Esophagus mucosa (tissue), 1 donor: ENCODE results near the gene ZYX. TPM values are rescaled to one million over a fixed set of nuclear protein-coding genes. Genes with fewer than 3 reads are reported as not detected.
"Not testable (repeated sequence)": the region's sequence is repeated elsewhere in the genome, so short reads cannot be mapped to it uniquely, and the experiment has no call there.

Experiments
- ATAC-seq: fragments of 200-7000 bp; cut with Tn5 transposase; one replicate; pipeline ENCODE4 v1.9.1; 2020
- total RNA-seq: library from RNA; stranded (reverse); gene quantifications from one replicate; pipeline ENCODE4 v1.2.4, GENCODE V29; 2023
- donor health status: DM: yes; HTN: yes; CAD: no.

ZYX gene
- total RNA-seq, 1 donor from 2014 or later: 82.3 TPM

GRCh38 chr7:143417734-143418383 is 36.7 kb downstream of the ZYX start:
- peak; percentile 54 for ATAC-seq

DNA sequence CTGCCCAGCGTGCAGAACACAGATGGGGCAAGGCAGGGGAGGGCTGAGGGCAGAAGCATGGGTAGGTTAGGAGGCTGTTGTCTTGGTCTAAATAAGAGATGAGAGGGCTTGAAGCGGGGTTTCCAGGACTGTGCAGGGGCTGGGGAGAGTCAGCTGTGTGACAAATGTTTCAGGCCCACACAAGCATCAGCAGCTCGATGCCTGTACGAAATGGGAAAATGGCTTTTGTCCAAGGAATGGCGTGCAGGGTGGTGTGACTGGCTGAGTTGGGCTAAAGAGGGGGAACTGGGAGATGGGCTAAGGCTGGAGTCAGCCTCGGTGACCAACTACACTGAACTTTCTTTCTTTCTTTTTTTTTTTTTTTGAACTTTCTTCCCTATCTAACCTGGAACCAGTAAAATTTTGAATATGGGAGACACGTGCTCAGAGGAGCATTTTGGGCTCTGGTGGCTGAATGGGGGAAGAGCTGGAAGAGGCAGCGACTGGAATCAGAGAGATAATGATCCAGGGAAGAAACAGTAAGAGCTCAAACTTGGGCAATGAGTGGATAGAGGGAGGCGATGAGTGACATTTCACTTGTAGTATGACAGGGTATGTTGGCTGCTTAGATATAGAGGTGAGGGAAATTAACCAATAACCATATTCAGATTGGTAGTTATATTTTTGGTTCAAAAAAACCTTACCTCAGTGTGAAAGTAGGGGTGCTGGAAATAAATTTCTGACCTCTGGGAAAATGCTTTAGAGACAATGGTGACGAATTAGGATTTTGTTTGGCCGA is 37.7 kb downstream of the ZYX start:
- no peak for ATAC-seq

GRCh38 chr7:143419880-143420279 is 38.7 kb downstream of the ZYX start:
- no peak for ATAC-seq

DNA sequence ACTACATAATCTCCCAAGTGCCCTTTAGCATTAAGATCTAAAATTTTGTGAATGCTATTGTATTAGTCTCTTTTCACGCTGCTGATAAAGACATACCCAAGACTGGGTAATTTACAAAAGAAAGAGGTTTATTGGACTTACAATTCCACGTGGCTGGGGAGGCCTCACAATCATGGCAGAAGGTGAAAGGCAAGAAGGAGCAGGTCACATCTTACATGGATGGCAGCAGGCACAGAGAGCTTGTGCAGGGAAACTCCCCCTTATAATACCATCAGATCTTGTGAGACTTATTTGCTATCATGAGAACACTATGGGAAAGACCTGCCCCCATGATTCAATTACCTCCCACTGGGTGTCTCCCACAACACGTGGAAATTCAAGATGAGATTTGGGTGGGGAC is 39.5 kb downstream of the ZYX start:
- ATAC-seq: not testable (repeated sequence)

GRCh38 chr7:143422033-143422432 is 40.9 kb downstream of the ZYX start:
- no peak for ATAC-seq

DNA sequence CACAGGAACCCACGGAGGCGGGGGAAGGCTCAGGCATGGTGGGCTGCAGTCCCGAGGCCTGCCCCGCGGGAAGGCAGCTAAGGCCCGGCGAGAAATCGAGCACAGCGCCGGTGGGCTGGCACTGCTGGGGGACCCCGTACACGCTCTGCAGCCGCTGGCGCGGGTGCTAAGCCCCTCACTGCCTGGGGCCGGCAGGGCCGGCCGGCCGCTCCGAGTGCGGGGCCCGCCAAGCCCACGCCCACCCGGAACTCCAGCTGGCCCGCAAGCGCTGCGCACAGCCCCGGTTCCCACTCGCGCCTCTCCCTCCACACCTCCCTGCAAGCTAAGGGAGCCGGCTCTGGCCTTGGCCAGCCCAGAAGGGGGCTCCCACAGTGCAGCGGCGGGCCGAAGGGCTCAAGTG is 43.3 kb downstream of the ZYX start:
- not testable (repeated sequence) for ATAC-seq

GRCh38 chr7:143426479-143427142 is 45.5 kb downstream of the ZYX start:
- ATAC-seq: no peak

DNA sequence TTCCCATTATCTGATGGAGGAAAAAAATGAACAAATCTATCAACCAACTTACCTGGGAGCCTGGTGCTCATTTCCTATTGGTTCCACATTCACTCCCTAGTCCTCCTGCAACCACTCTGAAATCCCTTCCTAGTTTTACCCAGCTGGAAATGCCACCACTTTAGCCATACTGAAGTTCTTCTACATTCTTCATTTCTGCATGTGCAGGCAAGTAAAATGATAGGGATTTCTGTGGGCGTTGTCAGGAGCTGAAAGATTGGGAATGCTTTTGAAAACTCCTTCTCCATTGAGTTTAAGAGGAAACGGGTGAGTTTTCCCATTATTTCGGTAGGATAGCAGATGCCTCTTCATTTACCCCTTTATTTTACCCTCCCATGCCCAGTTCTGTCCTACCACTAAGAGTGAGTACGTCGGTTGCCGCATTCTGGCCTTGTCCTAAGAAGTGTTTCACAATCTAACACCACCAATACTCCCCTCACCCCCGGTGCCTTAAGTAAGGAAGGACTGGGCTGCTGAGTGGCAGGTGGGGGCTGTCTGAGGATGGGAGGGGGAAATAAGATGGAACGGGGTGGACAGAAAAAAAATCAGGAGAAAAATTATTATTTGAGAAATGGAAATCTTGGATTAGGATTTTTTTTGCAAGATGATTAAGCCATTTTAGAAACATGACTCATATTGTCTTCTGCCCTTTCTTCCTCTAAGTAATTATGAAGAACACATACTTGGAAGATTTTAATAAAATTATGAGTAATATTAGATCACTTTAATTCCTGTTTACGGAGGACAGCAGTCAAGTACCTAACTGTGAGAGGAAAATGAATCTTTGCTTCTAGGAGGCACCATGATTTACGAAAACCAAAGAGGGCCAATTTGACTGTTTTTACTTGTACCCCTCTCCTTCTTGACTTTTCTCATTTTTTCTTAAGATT is 48.9 kb downstream of the ZYX start:
- peak; percentile 44 for ATAC-seq

DNA sequence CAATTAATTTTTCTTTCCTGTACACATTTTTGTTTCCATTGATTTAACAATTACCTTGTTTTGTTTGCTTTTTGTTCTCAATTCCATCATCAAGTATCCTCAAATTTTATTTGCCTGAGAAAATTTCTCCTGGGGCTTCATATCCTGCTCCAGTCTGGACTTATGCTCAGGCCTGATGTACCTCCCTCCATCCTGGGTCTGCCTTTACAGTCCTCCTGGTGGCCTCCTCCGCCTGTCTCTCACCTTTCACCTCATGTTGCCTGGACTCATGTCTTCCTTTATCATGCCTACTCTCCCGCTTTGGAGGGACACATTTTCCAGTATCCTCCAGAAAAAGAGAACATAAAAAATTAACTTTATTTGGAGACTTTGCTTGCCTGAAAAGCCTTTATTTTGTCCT is 50.0 kb downstream of the ZYX start:
- no peak for ATAC-seq

- ATAC-seq: no peak
Measured at GRCh38 chr7:143433759-143434158, 52.6 kb downstream of the ZYX start.

- ATAC-seq: peak; percentile 96
Measured at GRCh38 chr7:143434660-143435059, 53.5 kb downstream of the ZYX start.

GRCh38 chr7:143435266-143435665 is 54.1 kb downstream of the ZYX start:
- peak; percentile 76 for ATAC-seq

GRCh38 chr7:143436325-143436946 is 55.3 kb downstream of the ZYX start:
- ATAC-seq: no peak

DNA sequence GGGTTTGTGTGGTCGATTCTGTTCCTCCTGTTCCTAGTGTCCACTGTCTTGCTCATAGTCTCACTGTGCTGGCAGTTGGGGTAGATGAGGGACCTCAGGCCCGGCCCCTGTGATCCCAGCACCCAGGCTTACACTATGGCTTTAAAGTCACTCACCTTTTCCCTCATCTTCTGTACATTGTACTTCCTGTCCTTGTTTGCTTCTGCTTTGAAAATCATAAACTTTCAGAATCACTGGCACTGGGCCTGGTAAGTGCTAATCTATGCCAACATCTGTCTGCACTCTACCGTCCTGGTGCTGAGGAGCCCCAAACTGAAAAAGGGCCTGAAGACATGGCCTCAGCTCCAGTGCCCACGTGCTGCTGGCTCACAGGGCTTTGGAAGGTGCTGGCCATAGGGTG is 56.4 kb downstream of the ZYX start:
- ATAC-seq: no peak

- ATAC-seq: no peak
Measured at GRCh38 chr7:143439866-143440265, 58.7 kb downstream of the ZYX start.

Other genes starting within 250 kb of the ZYX start
- gene PIP, start 249.3 kb upstream of the ZYX start, total RNA-seq: 0.56 TPM
- gene TAS2R39, start 197.9 kb upstream of the ZYX start, total RNA-seq: not detected
- not detected for gene TAS2R40, start 159.3 kb upstream of the ZYX start, total RNA-seq
- gene GSTK1, start 117.9 kb upstream of the ZYX start, total RNA-seq: 109 TPM
- 0.44 TPM for gene TMEM139, start 96.4 kb upstream of the ZYX start, total RNA-seq
- 28.3 TPM for gene CASP2, start 93.0 kb upstream of the ZYX start, total RNA-seq
- 0.68 TPM for gene CLCN1, start 65.2 kb upstream of the ZYX start, total RNA-seq
- 0.44 TPM for gene FAM131B, start 18.6 kb upstream of the ZYX start, total RNA-seq
- gene EPHA1, start 27.5 kb downstream of the ZYX start, total RNA-seq: 79.0 TPM
- 0.32 TPM for gene TAS2R60, start 62.1 kb downstream of the ZYX start, total RNA-seq
- gene TAS2R41, start 96.5 kb downstream of the ZYX start, total RNA-seq: not detected
- gene CTAGE15, start 190.5 kb downstream of the ZYX start, total RNA-seq: 1.4 TPM
- gene TCAF2, start 239.6 kb downstream of the ZYX start, total RNA-seq: 9.8 TPM